HG03025 (cell line): ENCODE results near the gene ENAH.

Experiments used
- ATAC-seq: cut with Tn5 transposase; IDR thresholded peaks from one replicate; pipeline ENCODE4 v1.9.1; 2021; ENCODE audit warnings: mild to moderate bottlenecking, moderate library complexity; ENCODE audit not compliant: unreplicated experiment, low FRiP score

ENAH gene

GRCh38 chr1:225610539-225610938 is 42.4 kb downstream of the ENAH start:
- ATAC-seq, result no peak

DNA sequence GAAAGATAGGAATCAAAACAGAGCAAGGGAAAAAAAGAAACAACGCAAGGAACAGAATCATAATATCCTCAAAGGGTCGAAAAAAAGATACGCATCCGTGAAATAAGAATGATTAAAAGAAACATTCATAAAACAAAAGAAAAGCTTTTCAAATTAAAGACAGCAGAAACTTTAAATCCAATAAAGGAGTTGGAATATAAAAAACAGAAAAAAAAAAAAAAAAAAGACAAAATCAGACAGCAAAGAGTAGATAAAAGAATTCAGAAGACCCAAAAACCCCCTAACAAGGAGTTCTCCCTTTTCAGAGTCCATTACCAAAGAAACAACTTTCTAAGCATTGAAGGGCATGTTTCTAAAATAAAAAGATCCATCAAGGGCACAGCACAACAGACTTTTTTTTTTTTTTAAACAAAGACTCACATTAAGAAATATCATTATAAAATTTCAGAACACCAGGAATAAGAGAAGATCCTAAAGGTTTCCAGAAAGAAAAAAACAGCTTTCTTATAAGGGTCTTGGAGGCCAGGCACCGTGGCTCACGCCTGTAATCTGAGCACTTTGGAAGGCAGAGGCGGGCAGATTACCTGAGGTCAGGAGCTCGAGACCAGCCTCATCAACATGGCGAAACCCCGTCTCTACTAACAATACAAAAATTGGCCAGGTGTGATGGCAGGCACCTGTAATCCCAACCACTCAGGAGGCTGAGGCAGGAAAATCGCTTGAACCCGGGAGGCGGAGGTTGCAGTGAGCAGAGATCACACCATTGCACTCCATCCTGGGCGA is 44.7 kb downstream of the ENAH start:
- no peak for ATAC-seq

- no peak for ATAC-seq
Observed at GRCh38 chr1:225607355-225607754, 45.6 kb downstream of the ENAH start.

DNA sequence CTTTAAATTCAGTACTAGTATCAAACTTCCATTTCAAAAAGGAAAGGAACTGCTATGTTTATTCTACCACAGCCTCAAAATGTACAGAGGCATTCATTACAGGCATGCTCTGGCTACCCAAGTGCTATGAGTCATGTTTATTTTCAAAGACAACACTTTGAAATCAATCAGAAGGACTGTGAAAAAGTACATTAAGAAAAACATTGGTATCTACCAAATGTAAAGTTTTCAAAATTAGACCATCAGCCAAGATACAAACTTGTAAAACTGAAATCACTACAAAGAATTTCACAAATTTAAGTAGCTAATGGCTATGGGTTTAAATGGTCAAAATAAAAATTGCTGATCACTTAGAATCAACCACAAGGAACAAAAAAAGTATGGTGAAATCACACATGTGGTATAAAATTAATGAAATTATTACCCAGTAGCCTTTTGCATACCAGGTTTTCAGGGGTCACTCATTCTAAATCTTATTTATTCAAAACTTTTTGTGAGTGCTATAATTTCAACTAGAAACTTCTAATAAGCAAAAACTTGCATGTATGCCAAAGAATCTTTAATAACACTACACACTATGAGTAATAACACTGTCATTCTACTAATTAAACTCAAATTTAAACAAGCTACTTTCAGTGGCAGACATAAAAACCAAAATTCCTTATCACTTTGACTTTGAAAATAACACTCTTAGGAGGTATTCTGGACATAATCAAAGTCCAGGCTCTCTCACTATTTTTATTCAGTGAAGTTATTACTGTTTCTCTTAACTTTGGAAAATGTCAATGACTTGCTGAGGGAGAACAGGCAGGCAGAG is 49.2 kb downstream of the ENAH start:
- ATAC-seq, result no peak

- no peak for ATAC-seq
Observed at GRCh38 chr1:225602590-225603206, 50.2 kb downstream of the ENAH start.

- ATAC-seq, result no peak
Observed at GRCh38 chr1:225601902-225602589, 50.9 kb downstream of the ENAH start.

GRCh38 chr1:225598847-225599246 is 54.1 kb downstream of the ENAH start:
- no peak for ATAC-seq

DNA sequence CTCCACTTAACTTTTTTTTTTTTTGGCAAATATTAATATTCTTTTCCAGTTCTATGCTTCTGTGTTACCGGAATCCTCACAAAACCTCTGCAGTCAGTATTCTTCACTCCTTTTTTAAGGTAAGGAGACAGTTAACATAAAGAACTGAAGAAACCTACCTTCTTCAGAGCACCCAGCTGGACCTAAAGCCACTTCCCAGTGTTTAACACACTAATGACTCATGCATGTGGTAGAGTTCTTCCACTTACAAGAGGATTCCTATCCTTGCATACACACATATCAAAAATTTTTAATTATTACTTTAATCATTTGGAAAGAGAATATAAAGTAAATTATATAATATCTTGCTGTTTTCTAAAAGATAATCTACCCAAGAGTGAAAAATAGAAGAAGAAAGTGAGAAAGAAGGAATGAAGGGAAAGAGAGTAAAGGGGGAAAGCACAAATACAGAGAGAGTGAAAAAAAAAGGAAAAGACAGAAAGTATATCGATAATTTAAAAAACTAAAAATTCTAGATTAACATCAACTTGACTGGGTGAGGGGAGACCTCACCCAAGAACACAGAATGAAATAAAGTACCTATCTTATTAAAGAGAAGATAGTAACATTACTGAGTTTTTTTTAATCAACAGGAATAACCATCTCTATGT is 54.9 kb downstream of the ENAH start:
- ATAC-seq, result no peak

DNA sequence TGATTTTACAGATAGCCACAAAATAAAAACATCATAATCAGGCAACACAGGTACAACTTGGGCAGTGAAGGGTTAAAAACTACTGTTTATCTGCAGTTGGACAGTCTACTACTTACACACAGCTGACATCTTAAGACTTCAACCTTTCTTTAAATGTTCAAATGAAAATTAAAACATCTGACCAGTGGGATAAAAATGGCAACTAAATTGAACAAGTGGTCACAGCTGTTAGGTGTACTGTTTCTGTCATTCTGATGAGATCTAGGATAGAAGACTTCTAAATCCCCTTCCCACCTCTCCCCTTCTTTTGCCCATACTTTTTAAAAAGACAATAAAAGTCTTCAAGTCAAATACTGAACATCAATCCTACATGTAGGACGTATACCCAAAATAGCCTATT is 56.2 kb downstream of the ENAH start:
- ATAC-seq, result no peak

DNA sequence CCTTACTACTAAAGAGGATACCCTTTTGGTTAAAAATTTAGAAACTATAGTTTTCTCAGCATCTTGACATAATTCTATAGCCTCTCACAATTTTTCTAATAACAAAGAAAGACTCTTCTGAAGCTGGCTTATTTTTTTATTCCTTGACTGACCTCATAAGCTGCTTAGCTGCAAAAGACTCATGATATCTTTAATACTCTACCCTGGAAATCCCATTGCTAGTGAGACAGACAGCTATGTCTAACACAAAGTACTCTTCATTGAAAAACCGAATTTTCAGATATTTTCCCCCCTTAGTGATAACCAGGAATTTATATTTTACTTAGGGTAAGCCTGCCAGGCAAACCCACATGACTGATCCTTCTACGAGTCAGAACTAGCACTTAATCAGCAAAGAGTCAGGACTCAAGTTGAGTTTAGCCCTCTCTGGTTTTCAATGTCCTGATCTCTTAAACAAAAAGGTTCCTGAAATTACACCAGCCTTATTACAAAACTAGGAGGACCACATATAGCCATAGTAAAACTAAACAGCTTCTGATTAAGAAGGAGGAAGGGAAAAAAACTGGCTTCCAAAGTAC is 56.9 kb downstream of the ENAH start:
- ATAC-seq, result no peak

DNA sequence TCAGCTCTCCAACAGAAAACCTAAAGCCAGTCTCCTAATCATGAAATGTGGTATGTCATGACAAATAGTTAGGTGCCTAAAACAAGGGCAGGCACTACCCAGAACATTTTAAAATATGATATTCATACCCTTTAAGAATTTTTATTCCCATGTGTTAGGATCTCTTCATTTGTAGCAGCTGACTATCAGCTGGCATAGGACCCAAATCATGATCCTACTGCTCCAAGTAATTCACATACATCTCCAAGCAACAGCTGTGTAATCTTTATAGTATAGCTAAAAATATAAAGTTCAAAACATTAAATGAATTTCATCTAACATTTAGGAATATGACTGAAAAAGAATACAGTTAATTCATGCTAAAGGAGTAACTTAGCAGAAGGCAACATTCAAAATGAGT is 57.5 kb downstream of the ENAH start:
- no peak for ATAC-seq

- no peak for ATAC-seq
Observed at GRCh38 chr1:225593414-225593813, 59.5 kb downstream of the ENAH start.

DNA sequence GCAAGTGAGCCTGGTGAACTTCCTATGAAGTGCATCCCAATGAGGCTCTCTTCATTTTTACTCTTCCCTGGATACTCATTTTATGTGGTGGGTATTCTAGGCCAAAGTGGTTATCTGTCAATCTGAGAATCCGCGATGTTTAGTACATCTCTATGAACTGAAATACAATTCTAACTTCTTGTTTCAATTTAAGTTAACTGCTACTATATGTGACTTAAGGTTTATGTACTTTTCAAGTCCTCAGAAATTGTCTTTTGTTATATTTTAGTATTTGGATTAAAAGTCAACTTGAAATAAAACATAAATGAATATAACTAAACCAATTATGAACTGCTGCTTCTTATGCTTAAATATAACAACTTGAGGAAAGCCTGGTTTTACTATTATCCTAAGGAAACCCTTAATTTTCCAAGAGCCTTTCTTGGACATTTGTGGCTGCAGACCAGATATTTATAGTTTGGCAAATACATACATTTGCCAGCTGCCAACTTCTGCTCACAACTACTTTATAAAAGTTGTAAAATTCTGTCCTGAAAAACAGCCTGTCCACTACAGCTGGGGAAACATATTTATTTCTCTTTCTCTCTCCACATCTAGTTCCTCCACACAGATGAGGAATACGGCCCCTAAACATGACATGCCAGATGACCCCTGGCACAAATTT is 60.4 kb downstream of the ENAH start:
- no peak for ATAC-seq

GRCh38 chr1:225587310-225587709 is 65.6 kb downstream of the ENAH start:
- ATAC-seq, result no peak

GRCh38 chr1:225581186-225581585 is 71.7 kb downstream of the ENAH start:
- ATAC-seq, result no peak

- no peak for ATAC-seq
Observed at GRCh38 chr1:225580238-225581099, 72.5 kb downstream of the ENAH start.

- ATAC-seq, result no peak
Observed at GRCh38 chr1:225578251-225578977, 74.5 kb downstream of the ENAH start.

DNA sequence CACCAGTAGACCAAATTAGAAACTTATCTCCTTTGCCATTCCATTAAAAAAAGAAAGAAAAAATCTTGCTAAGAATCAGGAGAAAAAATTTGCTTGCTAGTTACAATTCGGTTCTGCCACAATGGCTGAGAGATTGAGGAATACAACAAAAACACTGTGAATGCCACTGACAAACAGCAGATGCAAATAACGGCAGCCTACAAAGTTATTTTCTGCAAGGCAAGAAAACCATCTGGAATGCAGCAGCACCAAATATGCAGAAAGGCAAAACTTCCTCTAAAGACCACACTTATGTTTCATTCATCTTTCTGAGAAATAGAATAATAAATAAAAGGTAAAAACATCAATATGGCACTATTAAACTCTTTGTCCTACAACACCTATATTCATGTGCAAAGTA is 75.7 kb downstream of the ENAH start:
- no peak for ATAC-seq
